HG03378 (cell line): ENCODE results near the gene PARP9.
"Not testable (repeated sequence)": the region's sequence is repeated elsewhere in the genome, so short reads cannot be mapped to it uniquely, and the experiment has no call there.

Source experiments
- ATAC-seq: cut with Tn5 transposase; IDR thresholded peaks from one replicate; pipeline ENCODE4 v1.9.1; 2021; ENCODE audit warnings: mild to moderate bottlenecking, moderate library complexity; ENCODE audit not compliant: unreplicated experiment

PARP9 gene

DNA sequence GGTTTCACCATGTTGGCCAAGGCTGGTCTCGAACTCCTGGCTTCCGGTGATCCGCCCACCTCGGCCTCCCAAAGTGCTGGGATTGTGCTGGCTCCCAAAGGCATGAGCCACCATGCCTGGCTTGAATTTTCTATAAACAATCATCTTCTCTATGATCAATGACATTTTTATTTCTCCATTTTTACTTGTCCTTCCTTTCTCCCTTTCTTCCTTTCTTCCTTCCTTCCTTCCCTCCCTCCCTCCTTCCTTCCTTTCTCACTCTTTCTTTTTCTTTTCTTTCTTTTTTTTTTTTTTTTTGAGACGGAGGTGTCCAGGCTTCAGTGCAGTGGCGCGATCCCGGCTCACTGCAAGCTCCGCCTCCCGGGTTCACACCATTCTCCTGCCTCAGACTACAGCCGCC is 40.8 kb downstream of the PARP9 start:
- ATAC-seq, result no peak

DNA sequence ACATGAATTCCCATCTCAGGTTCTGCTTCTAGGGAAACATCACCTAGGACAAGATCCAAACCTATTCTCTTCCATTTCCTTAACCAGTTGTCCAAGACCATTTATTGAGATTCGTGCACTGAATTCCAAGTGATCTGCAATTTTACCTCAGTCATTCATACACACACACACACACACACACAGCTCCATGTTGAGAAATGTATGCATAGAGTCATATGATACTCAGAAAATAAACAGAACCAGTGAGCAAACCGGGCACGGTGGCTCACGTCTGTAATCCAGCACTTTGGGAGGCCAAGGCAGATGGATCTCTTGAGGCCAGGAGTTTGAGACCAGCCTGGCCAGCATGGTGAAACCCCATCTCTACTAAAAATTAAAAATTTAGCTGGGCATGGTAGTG is 43.2 kb downstream of the PARP9 start:
- no peak for ATAC-seq

DNA sequence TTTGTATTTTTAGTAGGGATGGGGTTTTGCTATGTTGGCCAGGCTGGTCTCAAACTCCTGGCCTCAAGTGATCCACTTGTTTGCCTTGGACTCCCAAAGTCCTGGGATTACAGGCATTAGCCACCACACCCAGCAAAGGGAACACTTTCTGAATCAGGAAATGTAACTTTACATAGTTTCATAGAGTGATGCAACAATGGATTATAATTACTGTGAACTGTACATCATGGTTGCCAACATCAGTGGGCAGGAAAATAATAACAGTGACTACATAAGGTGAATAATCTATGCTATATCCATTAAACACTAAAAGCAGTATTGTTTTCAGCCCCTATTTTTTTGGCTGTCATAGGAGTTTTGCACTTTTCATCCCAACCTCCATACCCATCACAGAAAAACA is 44.4 kb downstream of the PARP9 start:
- ATAC-seq, result no peak

DNA sequence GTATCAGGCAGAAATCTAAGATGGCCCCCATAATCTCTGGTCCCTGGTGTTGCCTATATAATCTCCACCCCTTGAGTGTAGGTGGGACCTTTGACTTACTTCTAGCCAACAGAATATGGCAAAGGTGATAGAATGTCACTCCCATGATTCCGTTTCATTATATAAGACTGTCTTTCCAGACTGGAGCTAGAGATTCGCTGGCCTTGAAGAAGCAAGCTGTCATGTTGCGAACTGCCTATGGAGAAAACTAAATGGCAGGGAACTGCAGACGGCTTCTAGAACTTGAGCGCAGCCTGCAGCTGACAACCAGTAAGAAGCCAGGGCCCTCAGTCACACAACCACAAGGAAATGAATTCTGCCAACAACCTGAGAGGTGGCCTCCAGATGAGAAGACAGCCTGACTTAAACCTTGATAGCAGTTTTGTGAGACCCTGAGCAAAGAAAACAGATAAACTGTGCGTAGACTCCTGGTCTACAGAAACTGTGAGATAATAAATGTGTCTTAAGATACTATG is 47.2 kb downstream of the PARP9 start:
- ATAC-seq, result no peak

DNA sequence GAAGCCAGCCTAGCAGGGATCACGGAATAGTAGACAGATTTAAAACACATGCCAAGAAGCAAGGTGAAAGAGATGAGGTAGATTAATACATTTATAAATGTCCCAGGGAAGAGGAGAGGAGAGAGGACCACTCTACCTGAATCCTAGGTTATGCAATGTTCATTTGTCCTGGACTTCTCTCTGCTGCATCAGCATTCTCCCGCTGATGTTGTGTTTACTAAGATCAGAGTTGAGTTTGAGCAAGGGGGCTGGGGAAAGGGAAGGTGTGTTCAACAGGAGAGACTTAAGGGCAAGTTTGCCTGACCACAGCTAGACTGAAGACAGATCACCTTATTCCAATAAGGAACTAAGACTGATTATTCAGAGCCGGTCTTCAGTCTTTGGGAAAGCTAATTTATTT is 48.2 kb downstream of the PARP9 start:
- no peak for ATAC-seq

DNA sequence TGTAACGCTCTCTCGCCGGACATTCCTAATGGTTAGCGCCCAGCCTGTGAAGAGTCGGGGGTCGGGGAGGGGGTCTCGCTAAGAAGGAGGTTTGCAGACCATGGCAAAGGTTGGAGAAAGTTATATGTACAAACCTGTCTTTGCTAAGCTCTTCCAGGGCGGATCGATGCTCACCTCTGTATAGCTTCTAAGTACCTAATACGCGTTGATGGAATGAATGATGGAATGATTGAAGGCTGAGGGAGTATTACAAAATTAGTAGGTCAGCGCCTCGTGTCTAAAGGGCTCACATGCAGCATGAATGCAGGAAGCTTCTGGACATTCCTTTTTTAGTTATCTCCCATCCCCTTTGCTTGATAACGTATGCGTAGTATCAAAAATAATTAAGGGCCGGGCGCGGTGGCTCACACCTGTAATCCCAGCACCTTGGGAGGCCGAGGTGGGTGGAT is 49.1 kb downstream of the PARP9 start:
- ATAC-seq, result no peak

DNA sequence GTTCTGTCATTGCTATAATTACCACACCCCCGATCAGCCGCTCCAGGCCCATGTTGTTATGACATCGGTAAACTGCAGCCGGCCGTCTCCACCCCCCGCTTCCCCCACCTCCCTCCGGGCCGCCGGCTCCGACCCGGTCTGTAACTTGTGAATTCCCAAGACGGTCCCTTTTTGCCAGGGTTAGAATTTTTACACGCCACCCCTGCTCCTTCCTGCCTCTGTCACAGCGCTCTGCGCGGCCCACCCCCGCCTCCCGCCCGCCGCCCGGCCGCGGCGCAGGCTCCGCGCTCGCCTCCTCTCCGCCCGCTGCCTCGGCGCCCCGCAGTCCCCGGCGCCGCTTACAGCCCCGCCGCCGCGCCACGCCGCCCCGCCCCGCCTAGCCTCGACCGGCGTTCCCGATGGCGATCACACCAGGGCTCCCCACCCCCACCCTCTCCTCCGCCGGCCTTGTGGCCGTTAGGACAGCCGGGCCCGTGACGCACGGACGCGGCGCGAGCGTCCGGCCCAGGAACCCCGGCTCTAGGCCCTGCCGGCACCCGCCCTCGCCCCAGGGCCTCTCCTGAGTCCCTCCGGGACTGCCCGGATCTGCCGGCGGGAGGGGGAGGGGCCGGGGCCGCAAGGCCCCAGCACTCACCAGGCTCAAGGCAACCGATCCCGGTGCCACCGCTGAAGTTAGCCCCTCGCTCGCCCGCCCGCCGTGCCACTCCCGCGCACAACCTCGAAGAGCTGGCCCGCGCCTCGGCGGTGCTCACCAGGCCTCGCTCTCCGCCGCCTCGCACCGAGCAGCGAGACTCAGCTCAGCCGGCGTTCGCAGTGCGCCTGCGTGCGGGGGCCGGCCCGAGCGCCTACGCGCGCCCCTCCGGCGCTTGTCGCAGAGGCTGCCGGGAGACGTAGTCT is 49.7 kb downstream of the PARP9 start, which contains the start of gene KPNA1:
TSS of gene KPNA1 (minus strand) at position 817 of the 897 bp plus-strand sequence. CDS start 18,374 bp downstream, outside the sequence.
- peak; percentile 85 for ATAC-seq

DNA sequence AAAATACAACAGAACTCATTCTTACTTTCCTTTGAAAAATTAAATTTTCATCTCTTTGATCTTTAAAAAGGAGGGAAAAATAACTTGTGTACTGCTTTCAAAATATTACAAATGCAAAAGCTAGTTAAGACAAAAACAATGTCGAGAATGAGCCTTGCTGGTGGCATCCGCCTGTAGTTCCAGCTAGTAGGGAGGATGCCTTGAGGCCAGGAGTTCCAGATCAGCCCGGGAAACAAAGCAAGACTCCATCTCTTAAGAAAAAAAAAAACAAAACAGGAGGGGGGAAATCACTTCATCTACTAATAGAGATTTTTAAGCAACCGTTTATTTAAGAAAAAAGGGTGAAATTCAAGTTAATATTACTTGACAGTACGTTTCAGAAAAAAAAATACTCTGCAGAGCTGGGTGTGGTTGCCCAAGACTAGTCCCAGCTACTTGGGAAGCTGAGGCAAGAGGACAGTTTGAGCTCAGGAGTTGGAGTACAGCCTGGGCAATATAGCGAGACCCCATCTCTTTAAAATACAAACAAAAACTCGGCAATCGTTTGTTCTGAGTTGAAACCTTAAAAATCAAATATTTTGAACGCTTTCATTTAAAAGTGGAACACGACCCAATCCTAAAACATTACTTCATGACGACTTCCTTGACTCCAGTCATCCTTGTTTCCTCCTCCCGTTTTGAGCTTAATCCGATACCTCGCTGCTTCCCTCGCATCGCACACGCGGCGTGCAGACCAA is 50.5 kb downstream of the PARP9 start:
- ATAC-seq, result no peak

DNA sequence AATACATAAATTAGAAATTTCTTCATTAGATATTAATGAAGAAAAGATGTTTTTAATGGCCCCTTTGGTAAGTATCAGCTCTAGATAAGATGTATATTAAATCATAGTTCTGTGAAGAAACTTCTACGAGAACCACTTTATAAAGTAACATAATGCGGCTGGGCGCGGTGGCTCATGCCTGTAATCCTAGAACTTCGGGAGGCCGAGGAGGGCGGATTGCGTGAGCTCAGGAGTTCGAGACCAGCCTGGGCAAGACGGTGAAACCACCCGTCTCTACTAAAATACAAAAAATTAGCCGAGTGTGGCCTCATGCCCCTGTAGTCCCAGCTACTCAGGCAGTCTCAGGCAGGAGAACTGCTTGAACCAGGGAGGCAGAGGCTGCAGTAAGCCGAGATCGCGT is 51.8 kb downstream of the PARP9 start:
- ATAC-seq, result no peak

DNA sequence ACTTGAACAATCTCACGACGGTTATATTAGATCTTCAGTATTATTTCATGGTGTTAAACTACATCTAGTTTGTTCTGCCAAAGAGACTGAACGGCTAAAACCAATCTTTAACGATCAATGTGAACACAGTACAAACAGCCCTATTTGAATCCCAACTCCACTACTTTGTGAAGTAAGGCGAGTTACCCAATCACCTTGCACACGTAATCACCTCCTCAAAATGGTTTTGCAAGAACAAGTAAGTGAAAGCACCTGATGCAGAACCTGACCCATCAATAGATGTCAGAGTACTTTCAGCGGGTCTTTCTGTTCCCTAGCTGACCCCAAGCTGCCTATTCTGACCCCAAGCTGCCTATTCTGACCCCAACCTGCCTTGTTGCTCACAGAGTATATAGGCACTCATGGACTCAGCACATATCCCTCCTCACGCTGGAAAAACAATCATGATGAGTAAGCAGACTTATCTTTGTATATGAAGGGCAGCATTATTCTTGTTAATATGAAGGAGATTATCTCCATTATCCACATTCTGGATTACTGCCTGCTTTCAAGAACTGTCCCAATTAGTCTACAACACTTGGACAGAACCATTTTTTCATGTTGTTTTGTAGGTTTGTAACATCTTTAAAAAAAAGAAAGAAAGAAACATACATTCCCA is 53.1 kb downstream of the PARP9 start:
- ATAC-seq, result no peak

DNA sequence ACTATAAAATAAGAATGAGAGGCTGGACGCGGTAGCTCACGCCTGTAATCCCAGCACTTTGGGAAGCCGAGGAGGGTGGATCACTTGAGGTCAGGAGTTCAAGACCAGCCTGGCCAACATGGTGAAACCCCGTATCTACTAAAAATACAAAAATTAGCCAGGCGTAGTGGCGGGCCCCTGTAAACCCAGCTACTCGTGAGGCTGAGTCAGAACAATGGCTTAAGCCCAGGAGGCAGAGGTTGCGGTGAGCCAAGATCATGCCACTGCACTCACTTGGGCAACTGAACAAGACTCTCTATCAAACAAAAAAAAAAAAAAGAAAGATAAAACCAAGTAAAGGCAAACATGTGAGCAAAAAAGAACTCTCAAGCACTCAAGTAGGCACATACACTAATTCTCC is 55.2 kb downstream of the PARP9 start:
- ATAC-seq, result peak; percentile 57

DNA sequence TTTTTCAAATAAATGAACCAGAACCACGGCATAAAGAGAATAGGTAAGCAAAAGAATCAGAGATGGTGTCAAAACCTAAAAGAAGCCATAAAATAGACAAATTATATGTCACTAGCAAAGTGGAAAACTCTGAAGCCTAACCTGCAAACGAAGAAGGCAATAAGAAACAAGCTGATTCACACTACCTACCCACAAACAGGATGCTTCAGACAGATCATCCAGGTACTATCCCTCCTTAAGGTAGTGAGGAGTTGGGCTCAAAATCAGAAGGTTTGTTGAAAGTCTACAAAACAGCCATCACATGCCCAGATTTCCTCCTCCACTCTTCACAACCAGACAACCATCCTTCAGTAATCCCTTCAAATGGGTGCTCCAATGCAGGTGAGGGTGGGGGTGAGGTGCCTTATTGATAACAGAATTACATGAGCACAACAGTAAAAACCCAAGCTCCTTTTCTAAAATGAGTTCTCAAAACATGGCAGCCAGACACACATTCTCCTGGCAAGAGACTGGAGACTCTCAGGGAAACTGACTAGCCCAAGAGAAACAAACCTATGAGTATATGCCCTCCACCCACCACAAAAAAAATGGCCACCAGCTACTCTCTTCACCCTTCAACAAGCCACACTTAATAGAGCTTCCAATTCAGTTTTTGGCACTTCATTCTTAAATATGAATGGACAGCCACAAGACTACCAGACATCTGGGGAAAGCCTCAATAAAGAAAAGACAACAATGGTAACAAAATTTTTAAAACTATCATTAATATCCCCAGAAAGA is 55.8 kb downstream of the PARP9 start:
- no peak for ATAC-seq

DNA sequence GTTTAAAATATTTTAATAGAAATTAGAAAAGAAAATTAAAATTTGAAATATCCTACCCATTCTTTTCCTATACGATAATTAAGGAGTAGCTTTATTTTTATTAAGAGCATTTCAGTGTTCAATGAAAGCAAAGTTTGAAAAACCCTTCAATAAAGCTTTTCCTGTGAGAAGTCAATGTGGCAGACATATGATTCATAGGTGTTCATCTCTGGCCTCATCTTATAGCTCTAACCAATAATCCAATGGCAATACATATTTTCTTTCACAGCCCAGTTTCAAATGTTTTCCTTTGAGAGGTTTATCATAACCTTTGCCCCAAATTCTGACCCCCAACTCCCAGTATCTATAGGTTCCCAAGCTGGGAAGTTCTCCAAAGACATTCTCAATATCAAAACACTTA is 57.6 kb downstream of the PARP9 start:
- ATAC-seq, result no peak

DNA sequence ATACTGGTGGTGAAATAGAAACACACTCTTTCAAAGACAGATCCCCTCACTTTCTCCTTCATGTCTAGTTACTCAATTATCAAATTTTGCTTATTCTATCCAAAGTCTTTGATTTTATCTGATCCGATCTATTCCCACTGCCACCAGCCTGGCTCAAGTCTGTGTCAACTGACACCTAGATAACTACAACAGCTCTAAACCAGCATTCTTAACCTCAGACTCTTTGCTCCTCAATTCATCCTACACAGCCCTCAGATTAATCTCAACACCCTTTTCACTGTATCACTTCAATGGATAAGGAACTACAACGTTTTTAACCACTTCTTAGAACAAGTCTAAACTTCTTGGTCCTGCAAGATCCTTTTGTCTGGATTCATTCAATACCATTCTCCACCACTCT is 58.4 kb downstream of the PARP9 start:
- no peak for ATAC-seq

DNA sequence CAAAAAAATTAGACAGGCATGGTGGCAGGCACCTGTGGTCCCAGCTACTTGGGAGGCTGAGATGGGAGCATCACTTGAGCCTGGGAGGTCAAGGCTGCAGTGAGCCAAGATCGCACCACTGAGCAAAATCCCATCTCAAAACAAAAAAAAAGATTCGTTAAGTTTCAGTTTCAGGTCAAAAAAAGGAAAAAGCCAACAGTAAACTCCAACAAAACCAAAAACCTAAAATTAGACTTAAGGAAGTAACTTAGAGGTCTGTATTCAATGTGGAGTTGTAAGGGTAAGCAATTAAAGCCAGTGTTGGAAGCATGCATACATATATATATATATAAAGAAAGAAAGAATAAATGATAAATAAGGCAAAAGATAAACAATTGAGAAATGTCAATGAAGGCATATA is 61.2 kb downstream of the PARP9 start:
- no peak for ATAC-seq

DNA sequence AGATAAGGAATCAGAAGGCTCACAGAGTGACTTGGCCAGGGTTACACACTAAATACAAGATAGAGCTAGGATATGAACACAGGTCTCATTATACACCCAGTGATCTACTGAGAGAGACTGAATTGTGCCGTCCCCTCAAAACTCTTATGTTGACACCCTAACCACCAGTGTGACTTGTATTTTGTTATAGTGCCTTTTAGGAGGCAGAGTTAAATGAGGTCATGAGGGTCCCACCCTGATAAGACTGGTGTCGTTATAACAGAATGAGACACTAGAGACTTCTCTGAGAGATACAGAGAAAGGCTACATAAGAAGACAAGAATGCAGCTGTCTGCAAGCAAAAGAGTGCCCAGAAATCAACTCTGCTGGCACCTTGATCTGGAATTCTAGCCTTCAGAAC is 62.0 kb downstream of the PARP9 start:
- ATAC-seq, result no peak

DNA sequence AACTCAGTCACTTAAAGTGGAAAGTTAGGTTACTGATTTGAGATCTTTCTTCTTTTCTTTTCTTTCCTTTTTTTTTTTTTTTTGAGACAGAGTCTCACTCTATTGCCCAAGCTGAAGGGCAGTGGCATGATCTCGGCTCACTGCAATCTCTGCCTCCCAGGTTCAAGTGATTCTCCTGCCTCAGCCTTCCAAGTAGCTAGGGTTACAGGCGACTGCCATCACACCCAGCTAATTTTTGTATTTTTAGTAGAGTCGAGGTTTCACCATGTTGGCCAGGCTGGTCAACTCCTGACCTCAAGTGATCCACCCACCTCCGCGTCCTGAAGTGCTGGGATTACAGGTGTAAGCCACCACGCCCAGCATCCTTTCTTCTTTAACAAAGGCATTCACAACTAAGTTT is 63.1 kb downstream of the PARP9 start:
- not testable (repeated sequence) for ATAC-seq

DNA sequence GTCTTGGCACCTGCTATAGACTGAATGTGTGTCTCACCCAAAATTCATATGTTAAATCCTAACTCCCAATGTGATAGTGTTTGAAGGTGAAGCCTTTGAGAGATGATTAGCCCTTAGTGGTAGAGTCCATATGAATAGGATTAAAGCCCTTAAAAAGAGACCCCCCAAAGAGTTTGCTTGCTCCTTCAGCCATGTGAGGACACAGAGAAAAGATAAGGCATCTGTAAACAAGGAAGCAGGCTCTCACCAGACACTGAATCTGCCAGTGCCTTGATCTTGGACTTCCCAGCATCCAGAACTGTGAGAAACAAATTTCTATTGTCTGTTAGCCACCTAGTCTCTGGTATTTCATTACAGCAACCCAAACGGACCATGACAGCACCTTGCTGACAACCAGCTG is 65.9 kb downstream of the PARP9 start:
- ATAC-seq, result no peak

DNA sequence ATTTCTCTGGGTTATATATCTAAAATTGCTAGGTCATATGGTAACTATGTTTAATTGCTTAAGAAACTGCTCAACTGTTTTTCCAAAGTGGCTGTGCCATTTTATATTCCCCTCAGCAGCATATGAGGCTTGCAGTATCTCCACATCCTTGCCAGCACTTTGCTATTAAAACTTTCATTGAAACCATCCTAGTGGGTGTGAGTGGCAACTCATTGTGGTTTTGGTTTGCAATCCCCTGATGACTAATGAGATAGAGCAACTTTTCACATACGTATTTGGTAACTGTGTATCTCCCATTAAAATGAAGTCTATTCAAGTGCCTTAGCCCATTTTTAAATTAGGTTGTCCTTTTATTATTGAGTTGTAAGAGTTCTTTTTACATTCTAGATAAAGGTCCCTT is 66.7 kb downstream of the PARP9 start:
- peak; percentile 98 for ATAC-seq

DNA sequence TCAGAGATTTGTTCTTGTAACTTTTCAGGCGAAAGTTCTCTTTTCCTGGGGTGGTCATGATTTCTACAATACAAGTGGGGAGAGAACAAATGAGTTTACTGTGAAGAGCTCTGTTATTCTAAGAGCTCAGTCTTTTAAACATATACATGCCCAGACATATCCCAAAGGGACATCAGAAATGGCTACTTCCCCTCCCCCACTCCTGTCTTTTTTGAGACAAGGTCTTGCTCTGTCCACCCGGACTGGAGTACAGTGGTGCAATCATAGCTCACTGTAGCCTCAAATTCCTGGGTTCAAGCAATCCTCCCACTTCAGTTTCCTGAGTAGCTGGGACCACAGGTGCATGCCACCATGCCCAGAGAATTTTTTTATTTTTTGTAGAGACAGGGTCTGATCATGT is 67.6 kb downstream of the PARP9 start:
- no peak for ATAC-seq

DNA sequence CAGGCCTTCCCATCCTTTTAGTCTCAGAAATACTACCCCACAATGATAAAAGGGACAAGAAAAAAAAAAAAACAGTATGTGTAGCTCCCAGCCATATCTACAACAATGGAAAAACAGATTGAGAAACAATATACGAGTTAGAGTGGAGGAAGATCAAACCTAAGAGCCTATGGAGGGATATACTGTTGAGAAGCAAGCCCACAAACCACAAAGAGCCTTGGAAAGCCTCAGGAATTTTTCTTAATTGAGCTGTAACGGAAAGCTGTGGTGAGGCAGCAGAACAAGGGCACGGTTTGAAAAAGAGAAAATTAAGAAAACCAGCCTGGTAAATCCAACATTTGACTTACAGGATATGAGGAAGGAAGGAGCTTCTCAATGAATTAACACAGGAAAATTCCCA is 70.8 kb downstream of the PARP9 start:
- no peak for ATAC-seq
